HEK293 (cell line): ENCODE data around the gene ZNF423.

Source experiments
- CTCF ChIA-PET: fragments of 350-600 bp; formaldehyde crosslinking; extraction: SDS; loops from one replicate; lab custom pipeline; 2021; ENCODE audit warnings: antibody characterized with exemption; lab: Yijun Ruan, JAX
- POLR2A ChIA-PET: fragments of 300-600 bp; formaldehyde crosslinking; extraction: SDS; loops from one replicate; lab custom pipeline; 2020; ENCODE audit warnings: antibody characterized with exemption, inconsistent platforms; lab: Yijun Ruan, JAX
- H3K27ac ChIP-seq: fragments of 200-500 bp; sonication (Bioruptor generic); 2 replicates; pipeline ENCODE4 v1.5.1; 2014; ENCODE audit warnings: low read depth, low read length, control low read depth, inconsistent platforms; ENCODE audit errors: extremely low read depth
- H3K36me3 ChIP-seq, 2 experiments: fragments of 200-500 bp in 1 of 2; sonication (Bioruptor generic) in 1 of 2; 1 replicate in 1 of 2; 2 replicates in 1 of 2; pipeline ENCODE4 v1.5.1; 2014 to 2017; ENCODE audit warnings: inconsistent platforms in 2 of 2, low read length in 2 of 2; ENCODE audit not compliant: control insufficient read depth in 2 of 2, insufficient read depth in 1 of 2
- H3K4me1 ChIP-seq: fragments of 200-500 bp; sonication (Bioruptor generic); 2 replicates; pipeline ENCODE4 v1.5.1; 2014; ENCODE audit warnings: mild to moderate bottlenecking, low read length, inconsistent platforms; ENCODE audit not compliant: control insufficient read depth, insufficient read depth
- H3K4me3 ChIP-seq: 2 replicates; pipeline ENCODE4 v1.5.1; 2011; ENCODE audit warnings: low read depth, mild to moderate bottlenecking, control low read depth, low read length, moderate library complexity
- H3K9me3 ChIP-seq: fragments of 200-500 bp; sonication (Bioruptor generic); 2 replicates; pipeline ENCODE4 v1.5.1; 2014; ENCODE audit warnings: low read depth, low read length, inconsistent platforms; ENCODE audit not compliant: control insufficient read depth, insufficient read depth
- CTCF ChIP-seq: fragments of 450-650 bp; formaldehyde crosslinking; IDR thresholded peaks from 2 replicates; pipeline ENCODE4 v1.5.1; 2016; ENCODE audit warnings: missing biosample characterization, missing genetic modification characterization
- ELK4 ChIP-seq: IDR thresholded peaks from 2 replicates; pipeline ENCODE4 v1.6.1; 2011; ENCODE audit warnings: mild to moderate bottlenecking, low read depth, low read length, borderline replicate concordance
- GLI2 ChIP-seq: fragments of 450-650 bp; formaldehyde crosslinking; IDR thresholded peaks from 2 replicates; pipeline ENCODE4; 2017; ENCODE audit warnings: missing biosample characterization, missing genetic modification characterization, low read depth, borderline replicate concordance
- PRDM2 ChIP-seq: fragments of 450-650 bp; formaldehyde crosslinking; IDR thresholded peaks from 2 replicates; pipeline ENCODE4 v1.5.1; 2016; ENCODE audit warnings: missing biosample characterization, missing genetic modification characterization, borderline replicate concordance
- ZBTB21 ChIP-seq: fragments of 450-650 bp; formaldehyde crosslinking; IDR thresholded peaks from 2 replicates; pipeline ENCODE4 v1.5.1; 2017; ENCODE audit warnings: missing biosample characterization, missing genetic modification characterization
- ZBTB44 ChIP-seq: fragments of 450-650 bp; IDR thresholded peaks from 2 replicates; pipeline ENCODE4 v1.5.1; 2018; ENCODE audit warnings: missing biosample characterization, mild to moderate bottlenecking, missing genetic modification characterization
- ZBTB48 ChIP-seq: fragments of 450-650 bp; formaldehyde crosslinking; IDR thresholded peaks from 2 replicates; pipeline ENCODE4 v1.5.1; 2016; ENCODE audit warnings: missing biosample characterization, missing genetic modification characterization
- ZBTB8A ChIP-seq: fragments of 450-650 bp; formaldehyde crosslinking; IDR thresholded peaks from 2 replicates; pipeline ENCODE4 v1.5.1; 2016; ENCODE audit warnings: missing biosample characterization, missing genetic modification characterization
- ZFP69B ChIP-seq: fragments of 450-650 bp; formaldehyde crosslinking; IDR thresholded peaks from 2 replicates; pipeline ENCODE4 v1.5.1; 2016; ENCODE audit warnings: missing biosample characterization, missing genetic modification characterization
- ZNF10 ChIP-seq: fragments of 450-650 bp; formaldehyde crosslinking; IDR thresholded peaks from 2 replicates; pipeline ENCODE4 v1.5.1; 2017; ENCODE audit warnings: missing biosample characterization, missing genetic modification characterization
- ZNF114 ChIP-seq: fragments of 450-650 bp; formaldehyde crosslinking; IDR thresholded peaks from 2 replicates; pipeline ENCODE4 v1.5.0; 2017; ENCODE audit warnings: missing biosample characterization, missing genetic modification characterization
- ZNF132 ChIP-seq: fragments of 450-650 bp; formaldehyde crosslinking; IDR thresholded peaks from 2 replicates; pipeline ENCODE4 v1.5.1; 2017; ENCODE audit warnings: missing biosample characterization, missing genetic modification characterization, borderline replicate concordance
- ZNF133 ChIP-seq: fragments of 450-650 bp; formaldehyde crosslinking; IDR thresholded peaks from 2 replicates; pipeline ENCODE4 v1.5.1; 2016; ENCODE audit warnings: missing biosample characterization, missing genetic modification characterization
- ZNF239 ChIP-seq: fragments of 450-650 bp; formaldehyde crosslinking; IDR thresholded peaks from 2 replicates; pipeline ENCODE4 v1.5.1; 2016; ENCODE audit warnings: missing biosample characterization, missing genetic modification characterization
- ZNF274 ChIP-seq, 2 experiments: fragments of 200-500 bp in 1 of 2; fragments of 450-650 bp in 1 of 2; sonication (Bioruptor generic) in 1 of 2; formaldehyde crosslinking in 1 of 2; IDR thresholded peaks; 2 replicates each; pipeline versions ENCODE4 v1.5.1 to v1.6.1; 2014 to 2016; ENCODE audit warnings: borderline replicate concordance in 1 of 2, inconsistent platforms in 1 of 2, low read length in 1 of 2, missing biosample characterization in 1 of 2, missing genetic modification characterization in 1 of 2
- ZNF362 ChIP-seq: fragments of 450-650 bp; formaldehyde crosslinking; IDR thresholded peaks from 2 replicates; pipeline ENCODE4 v1.5.1; 2016; ENCODE audit warnings: missing biosample characterization, missing genetic modification characterization
- ZNF660 ChIP-seq: fragments of 450-650 bp; IDR thresholded peaks from 2 replicates; pipeline ENCODE4 v1.5.1; 2018; ENCODE audit warnings: missing biosample characterization, mild to moderate bottlenecking, missing genetic modification characterization
- ZNF76 ChIP-seq: fragments of 450-650 bp; formaldehyde crosslinking; IDR thresholded peaks from 2 replicates; pipeline ENCODE4; 2016; ENCODE audit warnings: low read depth, missing biosample characterization, missing genetic modification characterization, borderline replicate concordance
- ZNF791 ChIP-seq: fragments of 450-650 bp; formaldehyde crosslinking; IDR thresholded peaks from 2 replicates; pipeline ENCODE4 v1.5.1; 2016; ENCODE audit warnings: missing biosample characterization, missing genetic modification characterization
- ZSCAN30 ChIP-seq: fragments of 450-650 bp; IDR thresholded peaks from 2 replicates; pipeline ENCODE4 v1.5.1; 2018; ENCODE audit warnings: missing biosample characterization, mild to moderate bottlenecking, missing genetic modification characterization, moderate library complexity

Gene ZNF423

GRCh38 chr16:49615576-49615975 lies 240.3 kb downstream of the ZNF423 start:
- TF ChIP-seq ZBTB48 (tag by site-specific recombination), result no peak
- TF ChIP-seq CTCF (tag by site-specific recombination), result no peak
- TF ChIP-seq ZFP69B (tag by site-specific recombination), result no peak
- no peak for TF ChIP-seq ZNF133
- TF ChIP-seq ZBTB21, result no peak
- no peak for TF ChIP-seq ZNF132 (tag by site-specific recombination)
- no peak for TF ChIP-seq GLI2
- no peak for TF ChIP-seq ZNF660
- TF ChIP-seq ZNF362 (tag by site-specific recombination), result no peak
- TF ChIP-seq ZSCAN30 (tag by site-specific recombination), result no peak
- TF ChIP-seq ZNF114 (tag by site-specific recombination), result no peak
- TF ChIP-seq ZNF791, result no peak
- no peak for TF ChIP-seq ZBTB44 (tag by site-specific recombination)
- TF ChIP-seq ZBTB8A (tag by site-specific recombination), result no peak
- no peak for TF ChIP-seq ZNF10 (tag by site-specific recombination)
- TF ChIP-seq PRDM2, result no peak
- TF ChIP-seq ELK4, result no peak
- TF ChIP-seq ZNF76 (tag by site-specific recombination), result no peak
- TF ChIP-seq ZNF274 (IDR thresholded peaks at IDR 0.05; ENCODE audit: low read length), result no peak
- no peak for TF ChIP-seq ZNF274 (tag by site-specific recombination; IDR thresholded peaks at IDR 0.05; ENCODE audit: borderline replicate concordance)
- no peak for TF ChIP-seq ZNF239 (tag by site-specific recombination)
- POLR2A ChIA-PET, result no interaction called here
- CTCF ChIA-PET, result interaction anchor here (0.7 to 1.2 kb wide), 2 partner anchors 8 to 51 kb away, joined by 3 read pairs; no protein-coding TSS in a partner anchor

More at GRCh38 chr16:49615576-49615975, 240.3 kb downstream of the ZNF423 start:
- peaks cover 7% of the 10 kb centered on the region for H3K4me1 ChIP-seq
- no peak overlapping the region for H3K27ac ChIP-seq
- no peaks in the 10 kb centered on the region for H3K36me3 ChIP-seq
- no peaks in the 10 kb centered on the region for H3K9me3 ChIP-seq
- no peak overlapping the region for H3K4me3 ChIP-seq
